GM12878 (cell line): ENCODE measurements around the gene ATP7B. TPM values are rescaled to one million over a fixed set of nuclear protein-coding genes. Genes with fewer than 3 reads are reported as not detected.

Experiments used
- ATAC-seq: fragments of 200-7000 bp; cut with Tn5 transposase; 3 replicates; pipeline ENCODE4 v1.9.1; 2020; ENCODE audit warnings: mild to moderate bottlenecking, moderate library complexity
- BruUV-seq: library from RNA; stranded (reverse); fragments of 400-500 nt; replicated peaks from 2 replicates; lab custom pipeline; 2021; lab: Mats Ljungman, UMichigan
- CTCF ChIA-PET: fragments of 300-600 bp; sonication (Branson Sonifier 250); formaldehyde crosslinking; extraction: SDS; loops from one replicate; lab custom pipeline; 2021; ENCODE audit warnings: inconsistent platforms; lab: Yijun Ruan, JAX
- POLR2A ChIA-PET: fragments of 350-600 bp; formaldehyde crosslinking; extraction: SDS; loops from one replicate; lab custom pipeline; 2021; ENCODE audit warnings: inconsistent platforms; lab: Charles Lee
- RAD21 ChIA-PET: fragments of 300-600 bp; sonication (Branson Sonifier 250); formaldehyde crosslinking; loops from one replicate; lab custom pipeline; 2023; ENCODE audit warnings: antibody characterized with exemption; ENCODE audit not compliant: unreplicated experiment; lab: Charles Lee
- SMC1A ChIA-PET: fragments of 300-600 bp; sonication (Branson Sonifier 250); formaldehyde crosslinking; loops from one replicate; lab custom pipeline; 2023; ENCODE audit not compliant: unreplicated experiment, uncharacterized antibody; lab: Charles Lee
- DNase-seq: peaks from one replicate; pipeline ENCODE4 v3.0.0-alpha.2; 2011; ENCODE audit warnings: low read depth, low spot score
- FAIRE-seq: peaks from 3 replicates; lab custom pipeline; 2011; peaks lifted over from hg19 to GRCh38; lab: Jason Lieb, UNC
- H2AFZ ChIP-seq: 2 replicates; pipeline ENCODE4 v1.6.0; 2011; ENCODE audit warnings: low read depth, low read length, control low read depth; ENCODE audit not compliant: control insufficient read depth
- H3K27ac ChIP-seq: 2 replicates; pipeline ENCODE4 v1.5.1; 2011; ENCODE audit warnings: control low read depth; ENCODE audit not compliant: control insufficient read depth, insufficient read depth
- H3K27me3 ChIP-seq, 2 experiments: replicated peaks in 1 of 2; 2 replicates each; pipeline versions ENCODE4 v1.6.0 to v1.6.1; 2011; ENCODE audit warnings: low read length in 1 of 2; ENCODE audit not compliant: control insufficient read depth in 2 of 2, insufficient read depth in 2 of 2
- H3K36me3 ChIP-seq, 2 experiments: 2 replicates each; pipeline ENCODE4 v1.5.1; 2011; ENCODE audit warnings: low read length in 1 of 2; ENCODE audit not compliant: control insufficient read depth in 2 of 2, insufficient read depth in 2 of 2
- H3K4me1 ChIP-seq: 2 replicates; pipeline ENCODE4 v1.6.1; 2011; ENCODE audit warnings: mild to moderate bottlenecking, low read length, moderate library complexity, mixed read lengths; ENCODE audit not compliant: control insufficient read depth, insufficient read depth
- H3K4me2 ChIP-seq: 2 replicates; pipeline ENCODE4 v1.6.0; 2011; ENCODE audit warnings: control low read depth; ENCODE audit not compliant: control insufficient read depth, insufficient read depth
- H3K4me3 ChIP-seq: fragments of 200-600 bp; sonication (generic); 2 replicates; pipeline ENCODE4 v1.5.1; 2016
- H3K79me2 ChIP-seq: 2 replicates; pipeline ENCODE4 v1.6.0; 2011; ENCODE audit warnings: low read length; ENCODE audit not compliant: control insufficient read depth, insufficient read depth
- H3K9ac ChIP-seq: 2 replicates; pipeline ENCODE4 v1.8.0; 2011; ENCODE audit warnings: low read length, control low read depth, mixed read lengths; ENCODE audit not compliant: control insufficient read depth, insufficient read depth
- H3K9me3 ChIP-seq: replicated peaks from 3 replicates; pipeline ENCODE4 v1.5.1; 2011; ENCODE audit warnings: mild to moderate bottlenecking, low read length; ENCODE audit not compliant: control insufficient read depth, insufficient read depth
- H4K20me1 ChIP-seq: 2 replicates; pipeline ENCODE4 v1.6.0; 2011; ENCODE audit not compliant: control insufficient read depth, insufficient read depth
- CBX3 ChIP-seq: fragments of 200-600 bp; sonication (generic); IDR thresholded peaks from 2 replicates; pipeline ENCODE4 v1.6.1; 2016; ENCODE audit warnings: low read depth, borderline replicate concordance
- CBX5 ChIP-seq: sonication (generic); IDR thresholded peaks from 2 replicates; pipeline ENCODE4 v1.6.1; 2016; ENCODE audit warnings: low read depth, moderate library complexity, mild to moderate bottlenecking, inconsistent platforms
- CTCF ChIP-seq, 3 experiments: IDR thresholded peaks in 2 of 3; conservative IDR thresholded peaks in 1 of 3; 2 replicates each; pipeline ENCODE4 v1.5.1; 2011; ENCODE audit warnings: low read depth in 3 of 3, low read length in 3 of 3, mild to moderate bottlenecking in 3 of 3, control low read depth in 2 of 3, moderate library complexity in 2 of 3, inconsistent platforms in 1 of 3, mixed read lengths in 1 of 3; ENCODE audit not compliant: control insufficient read depth in 2 of 3, insufficient read depth in 1 of 3; ENCODE audit errors: extremely low read depth in 1 of 3
- FOXK2 ChIP-seq: fragments of 450-650 bp; IDR thresholded peaks from 2 replicates; pipeline ENCODE4 v1.6.1; 2017; ENCODE audit warnings: mild to moderate bottlenecking, moderate library complexity
- MAX ChIP-seq: IDR thresholded peaks from 2 replicates; pipeline ENCODE4 v1.6.1; 2012; ENCODE audit warnings: low read depth, low read length, improper control_type of control experiment
- PML ChIP-seq: IDR thresholded peaks from 2 replicates; pipeline ENCODE4 v1.6.1; 2012; ENCODE audit warnings: low read length, inconsistent platforms
- PRDM15 ChIP-seq: fragments of 450-650 bp; formaldehyde crosslinking; IDR thresholded peaks from 2 replicates; pipeline ENCODE4 v1.4.0; 2020; ENCODE audit warnings: mild to moderate bottlenecking, moderate library complexity
- SP1 ChIP-seq: IDR thresholded peaks from one replicate; pipeline ENCODE4 v1.6.1; 2011; ENCODE audit warnings: low read depth, low read length
- STAT1 ChIP-seq: fragments of 450-650 bp; conservative IDR thresholded peaks from 2 replicates; pipeline ENCODE4 v1.6.1; 2014; ENCODE audit warnings: antibody characterized with exemption, mild to moderate bottlenecking
- TCF3 ChIP-seq: IDR thresholded peaks from 2 replicates; pipeline ENCODE4 v1.6.1; 2012; ENCODE audit warnings: low read depth, mild to moderate bottlenecking, low read length, borderline replicate concordance; ENCODE audit not compliant: insufficient read depth
- USF2 ChIP-seq: IDR thresholded peaks from 2 replicates; pipeline ENCODE4 v1.6.1; 2011; ENCODE audit warnings: low read depth, low read length, improper control_type of control experiment, borderline replicate concordance
- YY1 ChIP-seq: IDR thresholded peaks from 2 replicates; pipeline ENCODE4 v1.6.1; 2011; ENCODE audit warnings: low read depth, mild to moderate bottlenecking, low read length
- WGBS: methylation state at CpG from one replicate; pipeline ENCODE4 v1.1.6; 2016; ENCODE audit warnings: low lambda C conversion rate; ENCODE audit not compliant: insufficient replicate concordance, insufficient coverage; ENCODE audit errors: missing lambda C conversion rate; 5-methylcytosine and 5-hydroxymethylcytosine counted together
- in situ Hi-C: fragments of 300-500 bp; cut with MboI; formaldehyde crosslinking; loops from 9 replicates; pipeline ENCODE4 v1.14.3; 2018; ENCODE audit warnings: mixed read lengths
- intact Hi-C: fragments of 100-400 bp; cut with micrococcal nuclease; formaldehyde crosslinking; loops from one replicate; pipeline ENCODE4 v1.14.2; 2022; ENCODE audit not compliant: unreplicated experiment
- polyA plus RNA-seq, 11 experiments: library from polyadenylated mRNA; depleted of rRNA in 4 of 11; unstranded in 6 of 11; stranded (reverse) in 5 of 11; fragments of >200 nt; fragmentation: Nextera tagmentation in 4 of 11; fragmentation: Illumina TruSeq in 1 of 11; extraction: Ambion mirVana in 4 of 11; extraction: Trizol in 1 of 11; gene quantifications; 1 replicate in 1 of 11; 2 replicates in 10 of 11; pipeline versions ENCODE4 v1.2.1 to v1.2.3, GENCODE V29; 2011 to 2016; ENCODE audit warnings: inconsistent platforms in 2 of 11, missing spikeins in 2 of 11, low read depth in 1 of 11
- total RNA-seq, 4 experiments: library from RNA; depleted of rRNA in 3 of 4; stranded (reverse); fragments of >200 nt in 3 of 4; fragmentation: Illumina TruSeq in 1 of 4; extraction: Trizol in 1 of 4; gene quantifications; 2 replicates each; pipeline versions ENCODE4 v1.2.1 to v1.2.3, GENCODE V29; 2013 to 2021

ATP7B gene
- total and polyA plus RNA-seq, 10 of the 15 experiments (the other 5 are each of a cell fraction or from before 2014, with no cell fraction given): under 0.01 to 1.1 (median 0.06) TPM; not detected in 2

- Histone ChIP-seq H3K27me3 (0 out of 4 replicates have a peak, but pooled peaks cover 0 to 6% of the 10 kb centered on the region in 2 experiments), H3K36me3 (no peaks in the 10 kb centered on the region), H3K4me3 (no peak overlapping the region), H3K9ac (no peak overlapping the region), H3K27ac (no peak overlapping the region), H2AFZ (no peak overlapping the region), H3K9me3 (peaks cover 2% of the 10 kb centered on the region; the same call in 1 of the 3 replicates), H3K79me2 (no peaks in the 10 kb centered on the region), H3K4me2 (no peak overlapping the region), H4K20me1 (no peaks in the 10 kb centered on the region), H3K4me1 (no peaks in the 10 kb centered on the region)
- ChIA-PET SMC1A (no interaction called here), CTCF (interaction anchor here (2.2 kb wide), 1 partner anchor 240 kb away, joined by 7 read pairs; no protein-coding TSS in a partner anchor), RAD21 (no interaction called here), POLR2A (no interaction called here)
- 4% methylated on average over 2 of the region's 2 CpGs for WGBS
- FAIRE-seq: no peak
- intact Hi-C loops (no loop called here), in situ Hi-C loops (no loop called here)
- TF ChIP-seq MAX (no peak), FOXK2 (no peak), USF2 (no peak), CBX3 (no peak), STAT1 (no peak), PML (no peak), YY1 (no peak), SP1 (no peak), CBX5 (no peak), PRDM15 (CRISPR knock-in tag) (no peak), TCF3 (no peak), CTCF (IDR thresholded peaks at IDR 0.05 in 2 of 3, conservative IDR thresholded peaks at IDR 0.05 in 1 of 3; ENCODE audit: control insufficient read depth in 2 of 3, extremely low read depth in 1 of 3, insufficient read depth in 1 of 3, low read depth in 3 of 3, low read length in 3 of 3) (no peak)
- no peak for ATAC-seq
- DNase-seq: no peak
- no TSS peak for BruUV-seq
Measured at GRCh38 chr13:51887468-51887867, 123.8 kb downstream of the ATP7B start.
